ENCODE data around the gene NSUN4. TPM values are rescaled to one million over a fixed set of nuclear protein-coding genes. Genes with fewer than 3 reads are reported as not detected.
A peak's percentile ranks its signal among the peaks of the same experiment; 100 is the strongest.

Gene NSUN4
- total and polyA plus RNA-seq, 10 of the 15 experiments (the other 5 are each of a cell fraction or from before 2014, with no cell fraction given): 22.1 to 80.2 (median 29.6) TPM

GRCh38 chr1:46301808-46302640 is 38.6 kb upstream of the NSUN4 start (continued):
- TF ChIP-seq BMI1 (IDR thresholded peaks at IDR 0.05; ENCODE audit: borderline replicate concordance) (no peak), ASH2L (IDR thresholded peaks at IDR 0.05; ENCODE audit: borderline replicate concordance, low read depth) (peak; percentile 30; the same call in 1 of the 2 replicates), RELA (IDR thresholded peaks at IDR 0.05; ENCODE audit: borderline replicate concordance, partially characterized antibody) (no peak), TCF12 (IDR thresholded peaks at IDR 0.05; ENCODE audit: low read depth, low read length) (no peak), IKZF2 (IDR thresholded peaks at IDR 0.05) (no peak), BACH1 (IDR thresholded peaks at IDR 0.05; ENCODE audit: borderline replicate concordance) (0 out of 2 replicates have a peak, but pooled peaks have one; percentile 36), CHD4 (IDR thresholded peaks at IDR 0.05) (no peak), HDGF (IDR thresholded peaks at IDR 0.05) (0 out of 2 replicates have a peak, but pooled peaks have one; percentile 44), MAX (IDR thresholded peaks at IDR 0.05; ENCODE audit: low read depth, low read length) (no peak), BHLHE40 (IDR thresholded peaks at IDR 0.05; ENCODE audit: borderline replicate concordance in 1 of 2, low read depth in 2 of 2, low read length in 1 of 2) (peak; percentile 27 to 31; a peak in 2 of 4 replicates), MEF2B (IDR thresholded peaks at IDR 0.05; ENCODE audit: partially characterized antibody, poor library complexity, severe bottlenecking) (no peak), IRF4 (IDR thresholded peaks at IDR 0.05; ENCODE audit: low read depth, low read length) (no peak), TCF7 (IDR thresholded peaks at IDR 0.05; ENCODE audit: borderline replicate concordance) (no peak), EED (IDR thresholded peaks at IDR 0.05; ENCODE audit: low read depth) (no peak), NR2C1 (IDR thresholded peaks at IDR 0.05) (no peak), TAF1 (IDR thresholded peaks at IDR 0.05; ENCODE audit: borderline replicate concordance, low read depth, low read length) (no peak), RAD51 (IDR thresholded peaks at IDR 0.05) (no peak), JUND (IDR thresholded peaks at IDR 0.05; ENCODE audit: low read depth, low read length) (no peak), SIN3A (IDR thresholded peaks at IDR 0.05; ENCODE audit: low read depth, low read length) (peak; percentile 53; the same call in 1 of the 2 replicates), MTA3 (IDR thresholded peaks at IDR 0.05; ENCODE audit: borderline replicate concordance, low read length) (no peak)
- TF ChIP-seq, protein P1, sequence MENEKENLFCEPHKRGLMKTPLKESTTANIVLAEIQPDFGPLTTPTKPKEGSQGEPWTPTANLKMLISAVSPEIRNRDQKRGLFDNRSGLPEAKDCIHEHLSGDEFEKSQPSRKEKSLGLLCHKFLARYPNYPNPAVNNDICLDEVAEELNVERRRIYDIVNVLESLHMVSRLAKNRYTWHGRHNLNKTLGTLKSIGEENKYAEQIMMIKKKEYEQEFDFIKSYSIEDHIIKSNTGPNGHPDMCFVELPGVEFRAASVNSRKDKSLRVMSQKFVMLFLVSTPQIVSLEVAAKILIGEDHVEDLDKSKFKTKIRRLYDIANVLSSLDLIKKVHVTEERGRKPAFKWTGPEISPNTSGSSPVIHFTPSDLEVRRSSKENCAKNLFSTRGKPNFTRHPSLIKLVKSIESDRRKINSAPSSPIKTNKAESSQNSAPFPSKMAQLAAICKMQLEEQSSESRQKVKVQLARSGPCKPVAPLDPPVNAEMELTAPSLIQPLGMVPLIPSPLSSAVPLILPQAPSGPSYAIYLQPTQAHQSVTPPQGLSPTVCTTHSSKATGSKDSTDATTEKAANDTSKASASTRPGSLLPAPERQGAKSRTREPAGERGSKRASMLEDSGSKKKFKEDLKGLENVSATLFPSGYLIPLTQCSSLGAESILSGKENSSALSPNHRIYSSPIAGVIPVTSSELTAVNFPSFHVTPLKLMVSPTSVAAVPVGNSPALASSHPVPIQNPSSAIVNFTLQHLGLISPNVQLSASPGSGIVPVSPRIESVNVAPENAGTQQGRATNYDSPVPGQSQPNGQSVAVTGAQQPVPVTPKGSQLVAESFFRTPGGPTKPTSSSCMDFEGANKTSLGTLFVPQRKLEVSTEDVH (IDR thresholded peaks at IDR 0.05; ENCODE audit: low read depth, partially characterized antibody): no peak
- TF ChIP-seq, protein P2, sequence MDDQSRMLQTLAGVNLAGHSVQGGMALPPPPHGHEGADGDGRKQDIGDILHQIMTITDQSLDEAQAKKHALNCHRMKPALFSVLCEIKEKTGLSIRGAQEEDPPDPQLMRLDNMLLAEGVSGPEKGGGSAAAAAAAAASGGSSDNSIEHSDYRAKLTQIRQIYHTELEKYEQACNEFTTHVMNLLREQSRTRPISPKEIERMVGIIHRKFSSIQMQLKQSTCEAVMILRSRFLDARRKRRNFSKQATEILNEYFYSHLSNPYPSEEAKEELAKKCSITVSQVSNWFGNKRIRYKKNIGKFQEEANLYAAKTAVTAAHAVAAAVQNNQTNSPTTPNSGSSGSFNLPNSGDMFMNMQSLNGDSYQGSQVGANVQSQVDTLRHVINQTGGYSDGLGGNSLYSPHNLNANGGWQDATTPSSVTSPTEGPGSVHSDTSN (IDR thresholded peaks at IDR 0.05; ENCODE audit: insufficient replicate concordance, low read depth, low read length): peak; percentile 54

Data from GM12878 (cell line).